Neural progenitor cell (in vitro differentiated cells): Measurements from ENCODE around the gene TMEM267.
"Not testable (repeated sequence)": the region's sequence is repeated elsewhere in the genome, so short reads cannot be mapped to it uniquely, and the experiment has no call there.

Experiments used
- CTCF ChIP-seq: fragments of 200-600 bp; sonication (generic); IDR thresholded peaks from 2 replicates; pipeline ENCODE4 v1.5.1; 2017; ENCODE audit warnings: antibody characterized with exemption, mild to moderate bottlenecking
- EZH2 ChIP-seq: fragments of 200-600 bp; sonication (generic); IDR thresholded peaks from 2 replicates; pipeline ENCODE4 v1.6.1; 2017; ENCODE audit warnings: antibody characterized with exemption, mild to moderate bottlenecking, moderate library complexity

GRCh38 chr5:43402524-43403066 lies 81.1 kb downstream of the TMEM267 start:
- TF ChIP-seq EZH2, CTCF: not testable (repeated sequence)
